Testis (tissue), 2 donors: ENCODE results near the gene CUBN.

ENCODE experiments used
- CTCF ChIP-seq, 3 experiments: fragments of 450-650 bp in 2 of 3; fragments of 200-600 bp in 1 of 3; sonication (generic) in 1 of 3; IDR thresholded peaks; one replicate each; pipeline ENCODE4 v1.5.1; 2016 to 2019; ENCODE audit warnings: antibody characterized with exemption in 3 of 3, mild to moderate bottlenecking in 2 of 3, moderate library complexity in 1 of 3
- POLR2A ChIP-seq: fragments of 450-650 bp; IDR thresholded peaks from one replicate; pipeline ENCODE4 v1.6.1; 2017; ENCODE audit warnings: antibody characterized with exemption, mild to moderate bottlenecking, moderate library complexity

DNA sequence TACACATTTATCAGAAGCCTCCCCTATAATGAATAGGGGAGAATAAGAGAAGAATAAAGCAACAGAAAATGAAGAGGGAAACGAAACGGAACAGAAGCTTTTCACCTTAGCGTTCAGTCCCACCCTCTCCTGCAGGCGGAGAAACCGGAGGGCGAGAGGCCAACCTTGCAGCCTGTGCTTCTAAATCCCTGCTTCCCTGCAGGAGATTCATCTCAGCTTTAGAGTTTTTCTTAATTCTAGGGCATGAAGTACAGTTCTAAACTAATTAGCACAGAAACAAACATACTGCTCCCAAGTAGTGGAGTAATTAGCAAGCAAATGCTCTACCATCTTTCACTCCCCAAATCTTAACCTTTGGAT lies 107.2 kb downstream of the CUBN start:
- TF ChIP-seq CTCF (IDR thresholded peaks at IDR 0.05) (no peak), POLR2A (no peak)
